ENCODE measurements around the gene MARCHF2.

- no peak for TF ChIP-seq EZH2 (IDR thresholded peaks at IDR 0.05; ENCODE audit: borderline replicate concordance, insufficient read depth, low read depth, low read length, poor library complexity, severe bottlenecking)
- TF ChIP-seq CTCF (IDR thresholded peaks at IDR 0.05): no peak
Measured at GRCh38 chr19:8386990-8387389, 26.1 kb upstream of the MARCHF2 start.
